IMR-90 (cell line): ENCODE results near the gene AASS. TPM values are rescaled to one million over a fixed set of nuclear protein-coding genes. Genes with fewer than 3 reads are reported as not detected.

ENCODE experiments used
- ATAC-seq: fragments of 200-7000 bp; cut with Tn5 transposase; 2 replicates; pipeline ENCODE4 v1.9.1; 2020; ENCODE audit warnings: low read depth, mild to moderate bottlenecking, moderate library complexity
- BruUV-seq: library from RNA; stranded (reverse); fragments of 400-500 nt; replicated peaks from 2 replicates; lab custom pipeline; 2021; lab: Mats Ljungman, UMichigan
- CTCF ChIA-PET: fragments of 300-600 bp; formaldehyde crosslinking; extraction: SDS; loops from one replicate; lab custom pipeline; 2021; ENCODE audit warnings: antibody characterized with exemption; lab: Yijun Ruan, JAX
- POLR2A ChIA-PET: fragments of 300-600 bp; sonication (Branson Sonifier 250); formaldehyde crosslinking; loops from one replicate; lab custom pipeline; 2022; ENCODE audit warnings: antibody characterized with exemption; ENCODE audit not compliant: unreplicated experiment; lab: Charles Lee
- DNase-seq: peaks from one replicate; pipeline ENCODE4 v3.0.0; 2013
- H2AFZ ChIP-seq: replicated peaks from 2 replicates; pipeline ENCODE3; 2013; ENCODE audit warnings: low read length, mild to moderate bottlenecking; ENCODE audit not compliant: poor library complexity
- H2AK5ac ChIP-seq: 2 replicates; pipeline ENCODE4 v1.6.1; 2013; ENCODE audit warnings: low read depth, low read length, inconsistent platforms
- H2AK9ac ChIP-seq: replicated peaks from 2 replicates; pipeline ENCODE3; 2013; ENCODE audit warnings: mild to moderate bottlenecking, low read depth, low read length, moderate library complexity; ENCODE audit not compliant: poor library complexity
- H2BK120ac ChIP-seq: 2 replicates; pipeline ENCODE4 v1.6.1; 2013; ENCODE audit warnings: low read depth, low read length, inconsistent platforms
- H2BK15ac ChIP-seq: 3 replicates; pipeline ENCODE4 v1.6.1; 2013; ENCODE audit warnings: low read depth, low read length, inconsistent platforms
- H2BK20ac ChIP-seq: 2 replicates; pipeline ENCODE4 v1.6.1; 2013; ENCODE audit warnings: low read depth, mild to moderate bottlenecking, inconsistent platforms, low read length, moderate library complexity
- H2BK5ac ChIP-seq: 2 replicates; pipeline ENCODE4 v1.6.1; 2013; ENCODE audit warnings: mild to moderate bottlenecking, low read depth, low read length, inconsistent platforms; ENCODE audit not compliant: poor library complexity, severe bottlenecking
- H3K14ac ChIP-seq: replicated peaks from 2 replicates; pipeline ENCODE4 v1.6.1; 2013; ENCODE audit warnings: low read depth, low read length, inconsistent platforms
- H3K18ac ChIP-seq: 2 replicates; pipeline ENCODE4 v1.6.1; 2013; ENCODE audit warnings: low read depth, low read length, control low read depth
- H3K23ac ChIP-seq: 2 replicates; pipeline ENCODE4 v1.6.1; 2013; ENCODE audit warnings: low read depth, low read length, inconsistent platforms
- H3K27ac ChIP-seq: 2 replicates; pipeline ENCODE4 v1.5.1; 2013; ENCODE audit warnings: mild to moderate bottlenecking, control low read depth, low read length; ENCODE audit not compliant: insufficient read depth
- H3K27me3 ChIP-seq: 2 replicates; pipeline ENCODE4 v1.6.1; 2013; ENCODE audit warnings: low read length; ENCODE audit not compliant: control insufficient read depth, insufficient read depth
- H3K36me3 ChIP-seq: 2 replicates; pipeline ENCODE4 v1.6.1; 2013; ENCODE audit warnings: low read length, mixed read lengths; ENCODE audit not compliant: control insufficient read depth, insufficient read depth
- H3K4ac ChIP-seq: 2 replicates; pipeline ENCODE4 v1.6.1; 2013; ENCODE audit warnings: low read depth, low read length, inconsistent platforms
- H3K4me1 ChIP-seq: 2 replicates; pipeline ENCODE4 v1.6.1; 2013; ENCODE audit warnings: low read length, mixed read lengths; ENCODE audit not compliant: control insufficient read depth, insufficient read depth
- H3K4me2 ChIP-seq: 2 replicates; pipeline ENCODE4 v1.6.1; 2013; ENCODE audit warnings: low read depth, mild to moderate bottlenecking, control low read depth, low read length, moderate library complexity
- H3K4me3 ChIP-seq: 2 replicates; pipeline ENCODE4 v1.5.1; 2013; ENCODE audit warnings: low read depth, mild to moderate bottlenecking, control low read depth, low read length, moderate library complexity; ENCODE audit not compliant: insufficient read depth
- H3K56ac ChIP-seq: 2 replicates; pipeline ENCODE4 v1.6.1; 2013; ENCODE audit warnings: low read length, inconsistent platforms; ENCODE audit not compliant: insufficient read depth; ENCODE audit errors: extremely low read depth
- H3K79me1 ChIP-seq, 2 experiments: 2 replicates each; pipeline ENCODE4 v1.6.1; 2013; ENCODE audit warnings: low read length in 2 of 2, inconsistent platforms in 1 of 2, low read depth in 1 of 2
- H3K9ac ChIP-seq: 2 replicates; pipeline ENCODE4 v1.6.1; 2013; ENCODE audit warnings: low read depth, low read length, control low read depth
- H3K9me1 ChIP-seq: 2 replicates; pipeline ENCODE4 v1.6.1; 2013; ENCODE audit warnings: low read length, inconsistent platforms; ENCODE audit not compliant: insufficient read depth
- H3K9me3 ChIP-seq: 2 replicates; pipeline ENCODE4 v1.6.1; 2013; ENCODE audit warnings: low read length; ENCODE audit not compliant: control insufficient read depth, insufficient read depth
- H4K20me1 ChIP-seq: 2 replicates; pipeline ENCODE4 v1.6.1; 2013; ENCODE audit warnings: low read length, inconsistent platforms; ENCODE audit not compliant: insufficient read depth
- H4K5ac ChIP-seq: 2 replicates; pipeline ENCODE4 v1.6.1; 2013; ENCODE audit warnings: mild to moderate bottlenecking, low read depth, low read length, control low read depth
- H4K8ac ChIP-seq, 2 experiments: 2 replicates each; pipeline ENCODE4 v1.6.1; 2013; ENCODE audit warnings: low read depth in 2 of 2, low read length in 2 of 2, control low read depth in 1 of 2, inconsistent platforms in 1 of 2
- H4K91ac ChIP-seq: 2 replicates; pipeline ENCODE4 v1.6.1; 2013; ENCODE audit warnings: low read depth, low read length, inconsistent platforms; ENCODE audit not compliant: insufficient read depth
- BHLHE40 ChIP-seq: fragments of 150-350 bp; IDR thresholded peaks from 2 replicates; pipeline ENCODE4 v1.6.1; 2016; ENCODE audit warnings: mild to moderate bottlenecking, low read depth, low read length
- CEBPB ChIP-seq: IDR thresholded peaks from 2 replicates; pipeline ENCODE4 v1.6.1; 2012; ENCODE audit warnings: low read depth, low read length, improper control_type of control experiment
- CHD1 ChIP-seq: IDR thresholded peaks from 2 replicates; pipeline ENCODE4 v1.6.1; 2012; ENCODE audit warnings: low read depth, low read length, improper control_type of control experiment
- FOS ChIP-seq: fragments of 150-350 bp; IDR thresholded peaks from 2 replicates; pipeline ENCODE4 v1.6.1; 2016; ENCODE audit warnings: low read depth, low read length
- MAFK ChIP-seq: IDR thresholded peaks from 2 replicates; pipeline ENCODE4 v1.6.1; 2012; ENCODE audit warnings: low read depth, low read length, improper control_type of control experiment
- MAZ ChIP-seq: IDR thresholded peaks from 2 replicates; pipeline ENCODE4 v1.6.1; 2012; ENCODE audit warnings: low read depth, mild to moderate bottlenecking, low read length, improper control_type of control experiment, moderate library complexity, borderline replicate concordance
- MXI1 ChIP-seq: IDR thresholded peaks from 2 replicates; pipeline ENCODE4 v1.6.1; 2012; ENCODE audit warnings: low read depth, mild to moderate bottlenecking, low read length, moderate library complexity, borderline replicate concordance
- NFE2L2 ChIP-seq: fragments of 150-350 bp; IDR thresholded peaks from 2 replicates; pipeline ENCODE4 v1.6.1; 2016; ENCODE audit warnings: low read depth, mild to moderate bottlenecking, low read length
- POLR2A ChIP-seq: IDR thresholded peaks from 2 replicates; pipeline ENCODE4 v1.6.1; 2012; ENCODE audit warnings: mild to moderate bottlenecking, low read depth, low read length
- RAD21 ChIP-seq: IDR thresholded peaks from 2 replicates; pipeline ENCODE4 v1.6.1; 2012; ENCODE audit warnings: low read length, improper control_type of control experiment
- RCOR1 ChIP-seq: IDR thresholded peaks from 2 replicates; pipeline ENCODE4 v1.6.1; 2012; ENCODE audit warnings: mild to moderate bottlenecking, low read length, improper control_type of control experiment; ENCODE audit not compliant: insufficient replicate concordance
- RFX5 ChIP-seq: IDR thresholded peaks from 2 replicates; pipeline ENCODE4 v1.8.0; 2012; ENCODE audit warnings: low read depth, mild to moderate bottlenecking, low read length, moderate library complexity
- SMC3 ChIP-seq: fragments of 150-350 bp; IDR thresholded peaks from 2 replicates; pipeline ENCODE4 v1.6.1; 2016; ENCODE audit warnings: low read depth, mild to moderate bottlenecking, antibody characterized with exemption, low read length, moderate library complexity
- WGBS, 2 experiments: methylation state at CpG; one replicate each; pipeline versions ENCODE4 v1.1.5 to v1.1.7; 2013; ENCODE audit warnings: missing lambda C conversion rate in 2 of 2; ENCODE audit not compliant: insufficient read length in 1 of 2; ENCODE audit errors: extremely low coverage in 2 of 2; 5-methylcytosine and 5-hydroxymethylcytosine counted together
- dilution Hi-C: fragments of 300-500 bp; cut with HindIII; formaldehyde crosslinking; loops from one replicate; pipeline ENCODE4 v1.14.3; 2018; ENCODE audit warnings: low sequenced_read_pairs; ENCODE audit not compliant: unreplicated experiment
- in situ Hi-C: fragments of 300-500 bp; cut with MboI; formaldehyde crosslinking; loops from 3 replicates; pipeline ENCODE4 v1.14.3; 2019; ENCODE audit warnings: low sequenced_read_pairs, inconsistent platforms, mixed read lengths
- intact Hi-C: fragments of 100-400 bp; cut with micrococcal nuclease; formaldehyde crosslinking; loops from 2 replicates; pipeline ENCODE4 v1.10.0; 2022
- polyA plus RNA-seq, 3 experiments: library from polyadenylated mRNA; depleted of rRNA; stranded (reverse); fragments of >200 nt; gene quantifications; 2 replicates each; pipeline ENCODE4 v1.2.3, GENCODE V29; 2012; ENCODE audit warnings: low replicate concordance in 1 of 3
- total RNA-seq: library from RNA; depleted of rRNA; stranded (reverse); fragments of >200 nt; gene quantifications from 2 replicates; pipeline ENCODE4 v1.2.3, GENCODE V29; 2012
- TF ChIP-seq, protein P1 (sequence below): fragments of 150-350 bp; IDR thresholded peaks from 2 replicates; pipeline ENCODE4 v1.6.1; 2017; ENCODE audit warnings: mild to moderate bottlenecking, antibody characterized with exemption, low read length, low read depth
- TF ChIP-seq, protein P2 (sequence below): conservative IDR thresholded peaks from 2 replicates; pipeline ENCODE4 v1.5.1; 2012; ENCODE audit warnings: mild to moderate bottlenecking, low read depth, low read length, improper control_type of control experiment
- TF ChIP-seq, protein P3 (sequence below): fragments of 150-350 bp; IDR thresholded peaks from 2 replicates; pipeline ENCODE4 v1.6.1; 2016; ENCODE audit warnings: low read depth, mild to moderate bottlenecking, low read length, moderate library complexity, borderline replicate concordance

Gene AASS
- total and polyA plus RNA-seq, 2 of the 4 experiments (the other 2 are of a cell fraction): 6.1 to 12.9 TPM

DNA sequence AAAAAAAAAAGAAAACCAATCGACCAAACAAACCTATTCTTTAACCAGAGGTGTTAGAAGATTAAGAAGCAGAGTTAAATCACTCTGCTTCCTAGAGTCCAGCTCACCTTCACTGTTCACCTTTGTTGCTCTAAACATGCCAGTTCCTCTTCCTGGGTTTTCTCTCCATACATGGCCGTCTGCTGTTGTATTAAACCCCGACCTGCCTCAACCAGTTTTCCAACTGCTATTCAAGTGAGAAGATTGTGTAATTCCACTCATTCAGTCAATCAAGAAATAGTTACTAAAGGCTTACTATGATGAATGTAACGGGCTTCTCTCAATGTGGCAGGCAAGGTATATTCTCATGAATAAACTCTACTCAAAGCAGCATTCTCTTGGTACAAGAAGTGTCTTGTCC is 8.8 kb downstream of the AASS start:
- H2BK5ac ChIP-seq: no peak overlapping the region
- H3K56ac ChIP-seq: no peak overlapping the region
- H3K27me3 ChIP-seq: no peaks in the 10 kb centered on the region
- ATAC-seq (no peak), DNase-seq (no peak)
- no peak overlapping the region for H4K91ac ChIP-seq
- no peak overlapping the region for H2BK120ac ChIP-seq
- H2AFZ ChIP-seq: no peak overlapping the region
- ChIA-PET CTCF (no interaction called here), POLR2A (no interaction called here)
- no peak overlapping the region for H3K9ac ChIP-seq
- H2AK5ac ChIP-seq: no peak overlapping the region
- WGBS, 2 experiments: no CpG with 5 or more reads among the region's 4 CpGs
- H3K4me2 ChIP-seq: no peak overlapping the region
- H3K18ac ChIP-seq: no peak overlapping the region
- peaks cover 3 to 26% of the 10 kb centered on the region in 2 experiments for H3K79me1 ChIP-seq
- no TSS peak for BruUV-seq
- no peak overlapping the region for H3K4ac ChIP-seq
- no peaks in the 10 kb centered on the region for H3K9me3 ChIP-seq
- H2BK15ac ChIP-seq: no peak overlapping the region
- TF ChIP-seq, protein P1, sequence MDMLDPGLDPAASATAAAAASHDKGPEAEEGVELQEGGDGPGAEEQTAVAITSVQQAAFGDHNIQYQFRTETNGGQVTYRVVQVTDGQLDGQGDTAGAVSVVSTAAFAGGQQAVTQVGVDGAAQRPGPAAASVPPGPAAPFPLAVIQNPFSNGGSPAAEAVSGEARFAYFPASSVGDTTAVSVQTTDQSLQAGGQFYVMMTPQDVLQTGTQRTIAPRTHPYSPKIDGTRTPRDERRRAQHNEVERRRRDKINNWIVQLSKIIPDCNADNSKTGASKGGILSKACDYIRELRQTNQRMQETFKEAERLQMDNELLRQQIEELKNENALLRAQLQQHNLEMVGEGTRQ: no peak
- TF ChIP-seq MXI1: no peak
- no peak for TF ChIP-seq BHLHE40
- TF ChIP-seq RFX5: no peak
- no peak for TF ChIP-seq CEBPB
- no peak for TF ChIP-seq CHD1
- TF ChIP-seq, protein P2, sequence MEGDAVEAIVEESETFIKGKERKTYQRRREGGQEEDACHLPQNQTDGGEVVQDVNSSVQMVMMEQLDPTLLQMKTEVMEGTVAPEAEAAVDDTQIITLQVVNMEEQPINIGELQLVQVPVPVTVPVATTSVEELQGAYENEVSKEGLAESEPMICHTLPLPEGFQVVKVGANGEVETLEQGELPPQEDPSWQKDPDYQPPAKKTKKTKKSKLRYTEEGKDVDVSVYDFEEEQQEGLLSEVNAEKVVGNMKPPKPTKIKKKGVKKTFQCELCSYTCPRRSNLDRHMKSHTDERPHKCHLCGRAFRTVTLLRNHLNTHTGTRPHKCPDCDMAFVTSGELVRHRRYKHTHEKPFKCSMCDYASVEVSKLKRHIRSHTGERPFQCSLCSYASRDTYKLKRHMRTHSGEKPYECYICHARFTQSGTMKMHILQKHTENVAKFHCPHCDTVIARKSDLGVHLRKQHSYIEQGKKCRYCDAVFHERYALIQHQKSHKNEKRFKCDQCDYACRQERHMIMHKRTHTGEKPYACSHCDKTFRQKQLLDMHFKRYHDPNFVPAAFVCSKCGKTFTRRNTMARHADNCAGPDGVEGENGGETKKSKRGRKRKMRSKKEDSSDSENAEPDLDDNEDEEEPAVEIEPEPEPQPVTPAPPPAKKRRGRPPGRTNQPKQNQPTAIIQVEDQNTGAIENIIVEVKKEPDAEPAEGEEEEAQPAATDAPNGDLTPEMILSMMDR: no peak
- TF ChIP-seq FOS: no peak
- TF ChIP-seq RAD21: no peak
- TF ChIP-seq, protein P3, sequence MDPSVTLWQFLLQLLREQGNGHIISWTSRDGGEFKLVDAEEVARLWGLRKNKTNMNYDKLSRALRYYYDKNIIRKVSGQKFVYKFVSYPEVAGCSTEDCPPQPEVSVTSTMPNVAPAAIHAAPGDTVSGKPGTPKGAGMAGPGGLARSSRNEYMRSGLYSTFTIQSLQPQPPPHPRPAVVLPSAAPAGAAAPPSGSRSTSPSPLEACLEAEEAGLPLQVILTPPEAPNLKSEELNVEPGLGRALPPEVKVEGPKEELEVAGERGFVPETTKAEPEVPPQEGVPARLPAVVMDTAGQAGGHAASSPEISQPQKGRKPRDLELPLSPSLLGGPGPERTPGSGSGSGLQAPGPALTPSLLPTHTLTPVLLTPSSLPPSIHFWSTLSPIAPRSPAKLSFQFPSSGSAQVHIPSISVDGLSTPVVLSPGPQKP: no peak
- TF ChIP-seq SMC3: no peak
- TF ChIP-seq POLR2A: no peak
- no peak for TF ChIP-seq RCOR1
- no peak for TF ChIP-seq NFE2L2
- no peak for TF ChIP-seq MAZ
- no peak for TF ChIP-seq MAFK
- H3K4me3 ChIP-seq: no peak overlapping the region
- H4K5ac ChIP-seq: no peak overlapping the region
- no peaks in the 10 kb centered on the region; the same call in 1 of the 2 replicates for H4K20me1 ChIP-seq
- no peak overlapping the region for H2BK20ac ChIP-seq
- in situ Hi-C loops (no loop called here), dilution Hi-C loops (no loop called here), intact Hi-C loops (no loop called here)
- no peak overlapping the region for H2AK9ac ChIP-seq
- H3K36me3 ChIP-seq: no peaks in the 10 kb centered on the region
- H3K9me1 ChIP-seq: no peaks in the 10 kb centered on the region
- peaks cover 7% of the 10 kb centered on the region for H3K4me1 ChIP-seq
- no peak overlapping the region for H3K27ac ChIP-seq
- H3K14ac ChIP-seq: no peak overlapping the region
- no peak overlapping the region for H3K23ac ChIP-seq
- H4K8ac ChIP-seq: no peak overlapping the region
